WTC11 (cell line): ENCODE measurements around the gene DMD. TPM values are rescaled to one million over a fixed set of nuclear protein-coding genes. Genes with fewer than 3 reads are reported as not detected.

Experiments used
- ATAC-seq: fragments of 200-7000 bp; cut with Tn5 transposase; 2 replicates; pipeline ENCODE4 v1.10.0; 2021; ENCODE audit warnings: mild to moderate bottlenecking, moderate library complexity
- CTCF ChIA-PET: fragments of 300-600 bp; sonication (Branson Sonifier 250); formaldehyde crosslinking; loops from one replicate; lab custom pipeline; 2021; ENCODE audit warnings: antibody characterized with exemption; lab: Charles Lee
- POLR2A ChIA-PET: fragments of 350-600 bp; sonication (Branson Sonifier 250); formaldehyde crosslinking; loops from one replicate; lab custom pipeline; 2021; ENCODE audit warnings: antibody characterized with exemption; lab: Charles Lee
- DNase-seq: peaks from one replicate; pipeline ENCODE4 v3.0.0; 2021; ENCODE audit warnings: low spot score
- H3K27ac Mint-ChIP-seq: 2 replicates; pipeline ENCODE4 v1.8.0; 2021; ENCODE audit warnings: mixed read lengths
- H3K27me3 Mint-ChIP-seq: 2 replicates; pipeline ENCODE4 v1.8.0; 2021; ENCODE audit warnings: low read depth, mild to moderate bottlenecking, moderate library complexity, mixed read lengths
- H3K36me3 Mint-ChIP-seq: 2 replicates; pipeline ENCODE4 v1.8.0; 2021; ENCODE audit warnings: mixed read lengths
- H3K4me1 Mint-ChIP-seq: 2 replicates; pipeline ENCODE4 v1.8.0; 2022; ENCODE audit warnings: mixed read lengths
- H3K4me3 Mint-ChIP-seq: 2 replicates; pipeline ENCODE4 v1.8.0; 2021; ENCODE audit warnings: mild to moderate bottlenecking, moderate library complexity, mixed read lengths
- H3K9me3 Mint-ChIP-seq: 2 replicates; pipeline ENCODE4 v1.8.0; 2021; ENCODE audit warnings: mixed read lengths
- FOXJ3 ChIP-seq: sonication (generic); formaldehyde crosslinking; IDR thresholded peaks from 2 replicates; pipeline ENCODE4 v1.9.0; 2021; ENCODE audit warnings: missing genetic modification reagents, mild to moderate bottlenecking, borderline replicate concordance
- GABPB1 ChIP-seq: sonication (generic); formaldehyde crosslinking; IDR thresholded peaks from 2 replicates; pipeline ENCODE4 v1.8.1; 2023; ENCODE audit warnings: mild to moderate bottlenecking, missing genetic modification reagents
- GTF2I ChIP-seq: fragments of 250-450 bp; sonication (Bioruptor Pico); conservative IDR thresholded peaks from 2 replicates; pipeline ENCODE4 v1.4.0; 2021; ENCODE audit warnings: mild to moderate bottlenecking
- HMGA2 ChIP-seq: fragments of 250-450 bp; sonication (Bioruptor Pico); IDR thresholded peaks from 2 replicates; pipeline ENCODE4 v1.4.0; 2021; ENCODE audit warnings: mild to moderate bottlenecking, moderate library complexity
- IRF2 ChIP-seq: sonication (generic); formaldehyde crosslinking; IDR thresholded peaks from 2 replicates; pipeline ENCODE4 v1.8.0; 2022; ENCODE audit warnings: low read depth, missing genetic modification reagents, borderline replicate concordance
- JUN ChIP-seq: sonication (generic); formaldehyde crosslinking; IDR thresholded peaks from 2 replicates; pipeline ENCODE4 v1.8.0; 2023; ENCODE audit warnings: mild to moderate bottlenecking, missing genetic modification reagents
- NFYB ChIP-seq: sonication (generic); formaldehyde crosslinking; conservative IDR thresholded peaks from 2 replicates; pipeline ENCODE4 v1.8.0; 2022; ENCODE audit warnings: low read depth, missing genetic modification reagents
- NR3C1 ChIP-seq: sonication (generic); formaldehyde crosslinking; conservative IDR thresholded peaks from 2 replicates; pipeline ENCODE4 v1.8.1; 2023; ENCODE audit warnings: low read depth, mild to moderate bottlenecking, missing genetic modification reagents
- OVOL2 ChIP-seq: fragments of 250-450 bp; sonication (Bioruptor Pico); IDR thresholded peaks from 2 replicates; pipeline ENCODE4 v1.9.0; 2021; ENCODE audit warnings: mild to moderate bottlenecking, borderline replicate concordance
- PRRX2 ChIP-seq: fragments of 250-450 bp; sonication (Bioruptor Pico); IDR thresholded peaks from 2 replicates; pipeline ENCODE4 v1.8.0; 2021; ENCODE audit warnings: mild to moderate bottlenecking
- ZNF138 ChIP-seq: sonication (generic); formaldehyde crosslinking; conservative IDR thresholded peaks from 2 replicates; pipeline ENCODE4 v1.8.1; 2022; ENCODE audit warnings: mild to moderate bottlenecking, moderate library complexity, missing genetic modification reagents
- ZNF219 ChIP-seq: sonication (generic); formaldehyde crosslinking; IDR thresholded peaks from 2 replicates; pipeline ENCODE4 v1.8.0; 2023; ENCODE audit warnings: missing genetic modification reagents, mild to moderate bottlenecking, borderline replicate concordance
- ZNF232 ChIP-seq: sonication (generic); formaldehyde crosslinking; IDR thresholded peaks from 2 replicates; pipeline ENCODE4 v1.8.0; 2022; ENCODE audit warnings: mild to moderate bottlenecking, missing genetic modification reagents
- ZNF317 ChIP-seq: sonication (generic); formaldehyde crosslinking; IDR thresholded peaks from 2 replicates; pipeline ENCODE4 v1.8.1; 2023; ENCODE audit warnings: low read depth, mild to moderate bottlenecking, moderate library complexity, missing genetic modification reagents, borderline replicate concordance
- total RNA-seq: library from RNA; stranded (reverse); gene quantifications from 3 replicates; pipeline ENCODE4 v1.2.3, GENCODE V29; 2021
- TF ChIP-seq, protein P1 (sequence below): sonication (generic); formaldehyde crosslinking; IDR thresholded peaks from 2 replicates; pipeline ENCODE4 v1.8.1; 2023; ENCODE audit warnings: mild to moderate bottlenecking, moderate library complexity, missing genetic modification reagents
- TF ChIP-seq, protein P2 (sequence below): sonication (generic); formaldehyde crosslinking; IDR thresholded peaks from 2 replicates; pipeline ENCODE4 v1.8.0; 2022; ENCODE audit warnings: mild to moderate bottlenecking, missing genetic modification reagents
- TF ChIP-seq, protein P3 (sequence below): sonication (generic); formaldehyde crosslinking; IDR thresholded peaks from 2 replicates; pipeline ENCODE4 v1.8.1; 2022; ENCODE audit warnings: mild to moderate bottlenecking, moderate library complexity, missing genetic modification reagents
- TF ChIP-seq, protein P4 (sequence below): sonication (generic); formaldehyde crosslinking; IDR thresholded peaks from 2 replicates; pipeline ENCODE4 v1.8.0; 2022; ENCODE audit warnings: mild to moderate bottlenecking, missing genetic modification reagents
- TF ChIP-seq, protein P5 (sequence below): sonication (generic); formaldehyde crosslinking; IDR thresholded peaks from 2 replicates; pipeline ENCODE4 v1.8.1; 2023; ENCODE audit warnings: mild to moderate bottlenecking, missing genetic modification reagents, moderate library complexity
- TF ChIP-seq, protein P6 (sequence below): sonication (generic); formaldehyde crosslinking; IDR thresholded peaks from 2 replicates; pipeline ENCODE4 v1.8.1; 2022; ENCODE audit warnings: low read depth, missing genetic modification reagents, borderline replicate concordance
- TF ChIP-seq, protein P7 (sequence below): sonication (generic); formaldehyde crosslinking; IDR thresholded peaks from 2 replicates; pipeline ENCODE4 v1.8.1; 2023; ENCODE audit warnings: mild to moderate bottlenecking, missing genetic modification reagents, moderate library complexity

The DMD gene
- total RNA-seq, 1 experiment from 2014 or later, result 9.1 TPM

DNA sequence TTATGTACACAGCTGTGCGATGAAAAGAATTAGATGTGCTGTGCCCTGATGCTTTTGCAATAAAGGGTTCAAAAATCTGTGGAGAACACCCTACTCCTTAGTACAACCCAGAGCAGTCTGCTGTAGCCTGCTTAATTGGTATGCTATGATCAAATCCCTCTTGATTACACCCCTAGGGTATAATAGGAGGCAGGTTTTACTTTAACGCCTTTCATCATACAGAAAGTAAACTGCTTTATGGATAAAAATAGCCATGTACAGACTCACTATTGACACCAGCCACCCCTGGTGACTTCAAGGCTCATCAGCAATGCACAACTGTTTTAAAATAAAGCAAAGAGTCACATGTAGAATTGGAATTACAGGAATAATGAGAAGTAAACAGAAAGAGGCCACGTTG lies 315.3 kb downstream of the DMD start:
- POLR2A ChIA-PET, result no interaction called here
- CTCF ChIA-PET, result no interaction called here
- Mint-ChIP-seq H3K27me3 (no peaks in the 10 kb centered on the region), H3K36me3 (no peaks in the 10 kb centered on the region), H3K4me1 (no peaks in the 10 kb centered on the region), H3K27ac (no peak overlapping the region), H3K4me3 (no peak overlapping the region), H3K9me3 (no peaks in the 10 kb centered on the region)
- ATAC-seq, result no peak
- DNase-seq, result no peak
- TF ChIP-seq, protein P1, sequence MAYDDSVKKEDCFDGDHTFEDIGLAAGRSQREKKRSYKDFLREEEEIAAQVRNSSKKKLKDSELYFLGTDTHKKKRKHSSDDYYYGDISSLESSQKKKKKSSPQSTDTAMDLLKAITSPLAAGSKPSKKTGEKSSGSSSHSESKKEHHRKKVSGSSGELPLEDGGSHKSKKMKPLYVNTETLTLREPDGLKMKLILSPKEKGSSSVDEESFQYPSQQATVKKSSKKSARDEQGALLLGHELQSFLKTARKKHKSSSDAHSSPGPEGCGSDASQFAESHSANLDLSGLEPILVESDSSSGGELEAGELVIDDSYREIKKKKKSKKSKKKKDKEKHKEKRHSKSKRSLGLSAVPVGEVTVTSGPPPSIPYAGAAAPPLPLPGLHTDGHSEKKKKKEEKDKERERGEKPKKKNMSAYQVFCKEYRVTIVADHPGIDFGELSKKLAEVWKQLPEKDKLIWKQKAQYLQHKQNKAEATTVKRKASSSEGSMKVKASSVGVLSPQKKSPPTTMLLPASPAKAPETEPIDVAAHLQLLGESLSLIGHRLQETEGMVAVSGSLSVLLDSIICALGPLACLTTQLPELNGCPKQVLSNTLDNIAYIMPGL (CRISPR knock-in tag), result no peak
- TF ChIP-seq ZNF138 (CRISPR knock-in tag), result no peak
- no peak for TF ChIP-seq ZNF219 (CRISPR knock-in tag)
- TF ChIP-seq, protein P2, sequence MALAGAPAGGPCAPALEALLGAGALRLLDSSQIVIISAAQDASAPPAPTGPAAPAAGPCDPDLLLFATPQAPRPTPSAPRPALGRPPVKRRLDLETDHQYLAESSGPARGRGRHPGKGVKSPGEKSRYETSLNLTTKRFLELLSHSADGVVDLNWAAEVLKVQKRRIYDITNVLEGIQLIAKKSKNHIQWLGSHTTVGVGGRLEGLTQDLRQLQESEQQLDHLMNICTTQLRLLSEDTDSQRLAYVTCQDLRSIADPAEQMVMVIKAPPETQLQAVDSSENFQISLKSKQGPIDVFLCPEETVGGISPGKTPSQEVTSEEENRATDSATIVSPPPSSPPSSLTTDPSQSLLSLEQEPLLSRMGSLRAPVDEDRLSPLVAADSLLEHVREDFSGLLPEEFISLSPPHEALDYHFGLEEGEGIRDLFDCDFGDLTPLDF (CRISPR knock-in tag), result no peak
- no peak for TF ChIP-seq OVOL2

DNA sequence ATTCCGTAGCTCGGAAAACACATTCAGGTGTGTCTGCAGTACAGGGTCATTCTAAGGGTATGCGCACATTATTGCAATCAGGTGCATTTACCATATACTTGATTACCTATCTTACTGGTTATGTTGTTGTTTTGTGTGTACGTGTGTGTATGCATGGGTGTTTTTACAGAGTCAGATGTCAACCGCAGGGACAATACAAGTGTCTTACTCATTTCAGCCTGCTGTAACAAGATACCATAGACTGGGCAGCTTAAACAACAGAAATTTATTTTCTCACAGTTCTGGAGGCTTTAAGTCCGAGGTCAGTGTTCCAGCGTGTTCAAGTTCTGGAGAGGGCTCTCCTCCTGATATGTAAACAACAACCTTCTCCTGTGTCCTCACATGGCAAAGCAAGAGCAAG lies 316.7 kb downstream of the DMD start:
- no peak for TF ChIP-seq GTF2I (CRISPR knock-in tag)
- TF ChIP-seq, protein P3, sequence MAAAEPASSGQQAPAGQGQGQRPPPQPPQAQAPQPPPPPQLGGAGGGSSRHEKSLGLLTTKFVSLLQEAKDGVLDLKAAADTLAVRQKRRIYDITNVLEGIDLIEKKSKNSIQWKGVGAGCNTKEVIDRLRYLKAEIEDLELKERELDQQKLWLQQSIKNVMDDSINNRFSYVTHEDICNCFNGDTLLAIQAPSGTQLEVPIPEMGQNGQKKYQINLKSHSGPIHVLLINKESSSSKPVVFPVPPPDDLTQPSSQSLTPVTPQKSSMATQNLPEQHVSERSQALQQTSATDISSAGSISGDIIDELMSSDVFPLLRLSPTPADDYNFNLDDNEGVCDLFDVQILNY (CRISPR knock-in tag), result no peak
- no peak for TF ChIP-seq IRF2 (CRISPR knock-in tag)
- TF ChIP-seq JUN (CRISPR knock-in tag), result no peak
- Mint-ChIP-seq H3K9me3 (no peaks in the 10 kb centered on the region), H3K27ac (no peak overlapping the region), H3K4me3 (no peak overlapping the region), H3K4me1 (no peaks in the 10 kb centered on the region), H3K36me3 (no peaks in the 10 kb centered on the region), H3K27me3 (no peaks in the 10 kb centered on the region)
- no peak for DNase-seq
- POLR2A ChIA-PET, result no interaction called here
- CTCF ChIA-PET, result no interaction called here
- no peak for ATAC-seq

DNA sequence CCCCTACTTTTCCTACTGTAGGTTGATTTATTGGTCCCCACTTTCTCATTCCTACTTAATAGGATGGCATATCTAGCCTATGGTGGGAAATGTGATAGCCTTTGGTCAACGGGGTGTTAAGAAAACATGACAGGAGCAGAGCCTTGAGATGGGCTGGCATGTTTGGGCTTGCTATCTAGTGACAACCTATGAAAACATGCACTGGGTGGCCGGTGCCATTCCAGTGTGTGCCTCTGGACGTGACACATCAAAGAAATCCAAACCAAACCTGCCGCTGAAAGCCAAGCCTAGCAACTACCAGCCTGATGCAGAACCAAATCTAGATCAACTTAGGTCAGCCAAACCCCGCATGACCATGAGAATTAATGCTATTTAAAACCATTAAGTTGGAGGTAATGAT lies 317.6 kb downstream of the DMD start:
- H3K36me3 Mint-ChIP-seq, result no peaks in the 10 kb centered on the region
- ChIA-PET POLR2A (no interaction called here), CTCF (no interaction called here)
- ATAC-seq, result no peak
- H3K27me3 Mint-ChIP-seq, result no peaks in the 10 kb centered on the region
- no peak overlapping the region for H3K27ac Mint-ChIP-seq
- no peak overlapping the region for H3K4me3 Mint-ChIP-seq
- no peaks in the 10 kb centered on the region for H3K4me1 Mint-ChIP-seq
- no peaks in the 10 kb centered on the region for H3K9me3 Mint-ChIP-seq
- no peak for TF ChIP-seq HMGA2 (CRISPR knock-in tag)
- DNase-seq, result no peak

DNA sequence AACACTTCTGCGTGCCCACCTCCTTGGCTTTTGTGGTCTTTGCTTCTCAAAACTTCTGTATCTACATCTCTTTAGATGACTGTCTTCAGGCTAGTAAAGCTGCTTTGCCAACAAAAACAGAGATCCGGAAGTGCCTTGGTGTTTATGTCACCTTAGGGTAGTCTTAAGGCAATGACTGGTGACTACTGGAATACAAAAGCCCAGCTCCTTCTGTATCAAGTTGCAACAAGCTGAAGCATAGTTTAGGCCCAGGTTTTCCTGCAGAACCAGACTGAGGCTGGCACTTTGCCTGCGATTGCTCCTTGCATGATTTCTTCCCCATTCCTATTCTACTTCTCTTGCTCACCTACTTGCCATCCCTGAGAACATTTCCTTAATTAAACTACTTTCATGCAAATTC lies 333.8 kb downstream of the DMD start:
- H3K27me3 Mint-ChIP-seq, result no peaks in the 10 kb centered on the region; the same call in 1 of the 2 replicates

More for the DNA sequence above, 333.8 kb downstream of the DMD start:
- Mint-ChIP-seq H3K9me3 (peaks cover 9% of the 10 kb centered on the region), H3K4me1 (peaks cover 6% of the 10 kb centered on the region), H3K4me3 (no peak overlapping the region), H3K36me3 (no peaks in the 10 kb centered on the region)
- no peak for DNase-seq
- TF ChIP-seq PRRX2 (CRISPR knock-in tag), result no peak
- TF ChIP-seq NR3C1 (CRISPR knock-in tag), result no peak
- no peak for TF ChIP-seq NFYB
- TF ChIP-seq, protein P4, sequence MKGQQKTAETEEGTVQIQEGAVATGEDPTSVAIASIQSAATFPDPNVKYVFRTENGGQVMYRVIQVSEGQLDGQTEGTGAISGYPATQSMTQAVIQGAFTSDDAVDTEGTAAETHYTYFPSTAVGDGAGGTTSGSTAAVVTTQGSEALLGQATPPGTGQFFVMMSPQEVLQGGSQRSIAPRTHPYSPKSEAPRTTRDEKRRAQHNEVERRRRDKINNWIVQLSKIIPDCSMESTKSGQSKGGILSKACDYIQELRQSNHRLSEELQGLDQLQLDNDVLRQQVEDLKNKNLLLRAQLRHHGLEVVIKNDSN (CRISPR knock-in tag), result no peak
- TF ChIP-seq, protein P5, sequence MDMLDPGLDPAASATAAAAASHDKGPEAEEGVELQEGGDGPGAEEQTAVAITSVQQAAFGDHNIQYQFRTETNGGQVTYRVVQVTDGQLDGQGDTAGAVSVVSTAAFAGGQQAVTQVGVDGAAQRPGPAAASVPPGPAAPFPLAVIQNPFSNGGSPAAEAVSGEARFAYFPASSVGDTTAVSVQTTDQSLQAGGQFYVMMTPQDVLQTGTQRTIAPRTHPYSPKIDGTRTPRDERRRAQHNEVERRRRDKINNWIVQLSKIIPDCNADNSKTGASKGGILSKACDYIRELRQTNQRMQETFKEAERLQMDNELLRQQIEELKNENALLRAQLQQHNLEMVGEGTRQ (CRISPR knock-in tag), result no peak
- no peak for TF ChIP-seq ZNF317 (CRISPR knock-in tag)
- TF ChIP-seq ZNF232 (CRISPR knock-in tag), result no peak
- TF ChIP-seq, protein P6, sequence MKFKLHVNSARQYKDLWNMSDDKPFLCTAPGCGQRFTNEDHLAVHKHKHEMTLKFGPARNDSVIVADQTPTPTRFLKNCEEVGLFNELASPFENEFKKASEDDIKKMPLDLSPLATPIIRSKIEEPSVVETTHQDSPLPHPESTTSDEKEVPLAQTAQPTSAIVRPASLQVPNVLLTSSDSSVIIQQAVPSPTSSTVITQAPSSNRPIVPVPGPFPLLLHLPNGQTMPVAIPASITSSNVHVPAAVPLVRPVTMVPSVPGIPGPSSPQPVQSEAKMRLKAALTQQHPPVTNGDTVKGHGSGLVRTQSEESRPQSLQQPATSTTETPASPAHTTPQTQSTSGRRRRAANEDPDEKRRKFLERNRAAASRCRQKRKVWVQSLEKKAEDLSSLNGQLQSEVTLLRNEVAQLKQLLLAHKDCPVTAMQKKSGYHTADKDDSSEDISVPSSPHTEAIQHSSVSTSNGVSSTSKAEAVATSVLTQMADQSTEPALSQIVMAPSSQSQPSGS (CRISPR knock-in tag), result no peak
- TF ChIP-seq GTF2I (CRISPR knock-in tag), result no peak
- TF ChIP-seq GABPB1, result no peak
- TF ChIP-seq FOXJ3, result no peak
- TF ChIP-seq, protein P7, sequence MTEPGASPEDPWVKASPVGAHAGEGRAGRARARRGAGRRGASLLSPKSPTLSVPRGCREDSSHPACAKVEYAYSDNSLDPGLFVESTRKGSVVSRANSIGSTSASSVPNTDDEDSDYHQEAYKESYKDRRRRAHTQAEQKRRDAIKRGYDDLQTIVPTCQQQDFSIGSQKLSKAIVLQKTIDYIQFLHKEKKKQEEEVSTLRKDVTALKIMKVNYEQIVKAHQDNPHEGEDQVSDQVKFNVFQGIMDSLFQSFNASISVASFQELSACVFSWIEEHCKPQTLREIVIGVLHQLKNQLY (CRISPR knock-in tag), result no peak
- TF ChIP-seq, all 79 proteins: peak for 0
- ATAC-seq, result no peak
- CTCF ChIA-PET, result no interaction called here
- POLR2A ChIA-PET, result no interaction called here
- no peak overlapping the region for H3K27ac Mint-ChIP-seq
